Pancreas (tissue), 10 donors: ENCODE results near the gene MCAT. TPM values are rescaled to one million over a fixed set of nuclear protein-coding genes. Genes with fewer than 3 reads are reported as not detected.

Experiments
- ATAC-seq, 4 donors: fragments of 200-7000 bp; cut with Tn5 transposase; one replicate each; pipeline versions ENCODE4 v1.8.0 to v1.9.1; 2020; ENCODE audit warnings: mild to moderate bottlenecking in 4 of 4, moderate library complexity in 4 of 4
- DNase-seq, 6 donors: peaks; one replicate each; pipeline ENCODE4 v3.0.0-alpha.2; 2020
- FAIRE-seq: peaks from 2 replicates; lab custom pipeline; 2012; peaks lifted over from hg19 to GRCh38; lab: Jason Lieb, UNC
- H3K27ac ChIP-seq, 4 donors: fragments of 200-600 bp; sonication (generic); 1 replicate in 3 of 4; 2 replicates in 1 of 4; pipeline versions ENCODE4 v1.5.0 to v1.8.0; 2020
- H3K27me3 ChIP-seq, 4 donors: fragments of 200-600 bp; one replicate each; pipeline ENCODE4 v1.8.0; 2021
- H3K36me3 ChIP-seq, 3 donors: fragments of 200-600 bp; sonication (generic) in 1 of 3; one replicate each; pipeline versions ENCODE4 v1.5.0 to v1.8.0; 2020 to 2021
- H3K4me1 ChIP-seq, 3 donors: fragments of 200-600 bp; one replicate each; pipeline ENCODE4 v1.8.0; 2021
- H3K4me3 ChIP-seq, 4 donors: fragments of 200-600 bp; sonication (generic) in 2 of 4; one replicate each; pipeline versions ENCODE4 v1.5.0 to v1.8.0; 2020 to 2021
- H3K9me3 ChIP-seq, 4 donors: fragments of 200-600 bp; one replicate each; pipeline ENCODE4 v1.8.0; 2021
- WGBS, 2 donors: extraction: QIAGEN DNeasy Blood & Tissue Kit; methylation state at CpG; one replicate each; pipeline ENCODE4 v1.1.7; 2013; 5-methylcytosine and 5-hydroxymethylcytosine counted together
- intact Hi-C, 3 donors: fragments of 100-400 bp; cut with DNase I; formaldehyde crosslinking; loops; one replicate each; pipeline versions ENCODE4 v1.11.1 to v1.14.2; 2022
- polyA plus RNA-seq, 2 donors: library from polyadenylated mRNA; stranded (reverse); fragments of 200-250 nt; gene quantifications; one replicate each; pipeline ENCODE4 v1.2.3, GENCODE V29; 2013
- total RNA-seq, 6 donors: library from RNA; stranded (reverse); fragmentation: NEBNext Ultra II Directional in 4 of 6; extraction: Animal tissue kit (Norgen Biotek cat#: 25700) in 4 of 6; gene quantifications; one replicate each; pipeline versions ENCODE4 v1.2.1 to v1.2.4, GENCODE V29; 2021 to 2023
- TF ChIP-seq, protein P1 (sequence below), 4 donors: fragments of 200-600 bp; sonication (generic) in 3 of 4; IDR thresholded peaks; one replicate each; pipeline versions ENCODE4 v1.5.0 to v1.8.0; 2021; ENCODE audit warnings: antibody characterized with exemption in 4 of 4
- donor health status: healthy with polysubstance abuse.
- donor health status: DM: no; HTN: no; CAD: no; lungs with moderate emphysema.
- donor health status: DM: no; HTN: no; CAD: no.
- donor health status: control.
- donor health status: control.
- donor health status: Bipolar disorder and iron deficiency.
- donor health status: DM: yes; HTN: yes; CAD: no.
- donor health status: DM: no; HTN: no; CAD: no.
- donor health status: DM: no; HTN: no; CAD: no.
- donor health status: DM: yes; HTN: yes; CAD: no.

Gene MCAT
- total and polyA plus RNA-seq, 8 donors, result 7.0 to 14.1 (median 10.7) TPM

DNA sequence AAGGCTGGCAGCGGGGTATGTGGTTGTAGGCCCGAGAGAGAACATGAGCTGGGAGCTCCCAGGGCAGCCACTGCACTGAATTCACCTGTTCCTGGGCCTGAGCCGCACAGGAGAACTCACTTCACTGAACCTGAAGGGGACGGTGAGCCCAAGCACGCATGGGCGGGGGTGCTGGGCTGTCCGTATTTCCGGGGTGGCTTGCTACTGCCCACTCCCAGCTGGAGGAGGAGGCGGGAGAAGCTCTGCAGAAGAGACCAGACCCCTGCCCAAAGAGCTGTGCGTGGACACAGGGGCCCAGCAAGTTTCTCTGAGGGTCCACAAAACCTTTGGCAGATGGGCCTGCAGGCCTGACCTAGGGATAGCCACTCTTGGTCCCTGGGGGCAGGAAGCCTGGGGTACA, 38.9 kb upstream of the MCAT start:
- no peaks in the 10 kb centered on the region for H3K27me3 ChIP-seq
- H3K36me3 ChIP-seq, result peaks cover 0 to 12% (median 5%) of the 10 kb centered on the region in 3 donors
- H3K27ac ChIP-seq, result no peak overlapping the region
- H3K9me3 ChIP-seq, result no peaks in the 10 kb centered on the region
- H3K4me1 ChIP-seq, result peaks cover 0 to 9% (median 4%) of the 10 kb centered on the region in 3 donors
- TF ChIP-seq, protein P1, sequence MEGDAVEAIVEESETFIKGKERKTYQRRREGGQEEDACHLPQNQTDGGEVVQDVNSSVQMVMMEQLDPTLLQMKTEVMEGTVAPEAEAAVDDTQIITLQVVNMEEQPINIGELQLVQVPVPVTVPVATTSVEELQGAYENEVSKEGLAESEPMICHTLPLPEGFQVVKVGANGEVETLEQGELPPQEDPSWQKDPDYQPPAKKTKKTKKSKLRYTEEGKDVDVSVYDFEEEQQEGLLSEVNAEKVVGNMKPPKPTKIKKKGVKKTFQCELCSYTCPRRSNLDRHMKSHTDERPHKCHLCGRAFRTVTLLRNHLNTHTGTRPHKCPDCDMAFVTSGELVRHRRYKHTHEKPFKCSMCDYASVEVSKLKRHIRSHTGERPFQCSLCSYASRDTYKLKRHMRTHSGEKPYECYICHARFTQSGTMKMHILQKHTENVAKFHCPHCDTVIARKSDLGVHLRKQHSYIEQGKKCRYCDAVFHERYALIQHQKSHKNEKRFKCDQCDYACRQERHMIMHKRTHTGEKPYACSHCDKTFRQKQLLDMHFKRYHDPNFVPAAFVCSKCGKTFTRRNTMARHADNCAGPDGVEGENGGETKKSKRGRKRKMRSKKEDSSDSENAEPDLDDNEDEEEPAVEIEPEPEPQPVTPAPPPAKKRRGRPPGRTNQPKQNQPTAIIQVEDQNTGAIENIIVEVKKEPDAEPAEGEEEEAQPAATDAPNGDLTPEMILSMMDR (IDR thresholded peaks at IDR 0.05), result no peak
- FAIRE-seq (no peak), DNase-seq (no peak), ATAC-seq (no peak)
- intact Hi-C loops, result no loop called here
- H3K4me3 ChIP-seq, result no peak overlapping the region
- 92 to 95% methylated on average over 10 of the region's 10 CpGs for WGBS, 2 donors

DNA sequence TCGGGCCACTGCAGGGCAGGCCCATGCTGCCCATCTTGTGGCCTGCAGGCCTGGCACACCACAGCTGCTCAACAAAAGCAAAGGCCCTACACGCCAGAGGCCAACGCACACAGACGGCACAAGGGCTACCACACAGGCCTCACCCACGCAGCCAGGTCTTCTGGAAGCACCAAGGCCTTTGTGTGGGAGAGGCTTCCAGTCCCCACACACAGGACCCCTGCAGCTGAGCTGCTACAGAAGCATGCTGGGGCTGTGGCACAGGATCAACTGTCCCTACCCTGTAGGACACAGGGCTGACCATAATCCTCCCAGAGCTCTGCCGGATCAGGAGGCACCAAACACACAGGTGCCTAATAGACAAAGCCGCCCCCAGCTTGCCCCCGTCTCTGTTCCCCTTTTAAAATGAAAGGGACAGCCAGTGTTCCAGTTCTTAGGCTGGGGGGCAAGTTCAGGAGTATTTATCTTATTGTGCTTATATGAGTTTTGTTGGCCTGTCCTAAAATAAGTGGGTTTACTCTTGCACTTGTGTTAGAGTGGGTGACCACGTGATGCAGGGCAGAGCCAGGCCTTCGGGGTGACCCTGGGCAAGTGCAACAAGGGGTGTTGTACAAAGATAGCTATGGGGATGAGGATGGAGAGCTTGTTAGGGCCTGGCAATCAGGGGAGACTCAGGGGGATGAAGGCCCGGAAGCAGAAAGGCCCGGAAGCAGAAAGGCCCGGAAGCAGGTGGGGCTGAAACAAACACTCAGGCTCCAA, 38.3 kb upstream of the MCAT start:
- Histone ChIP-seq H3K4me3 (no peak overlapping the region), H3K36me3 (peaks cover 0 to 12% (median 5%) of the 10 kb centered on the region in 3 donors), H3K4me1 (peaks cover 0 to 9% (median 4%) of the 10 kb centered on the region in 3 donors), H3K27me3 (no peaks in the 10 kb centered on the region), H3K9me3 (no peaks in the 10 kb centered on the region), H3K27ac (no peak overlapping the region)
- DNase-seq, result no peak
- TF ChIP-seq, protein P1 (IDR thresholded peaks at IDR 0.05), result no peak
- intact Hi-C loops, result no loop called here
- no peak for FAIRE-seq
- WGBS, 2 donors, result 90 to 97% methylated on average over 13 of the region's 13 CpGs
- no peak for ATAC-seq

DNA sequence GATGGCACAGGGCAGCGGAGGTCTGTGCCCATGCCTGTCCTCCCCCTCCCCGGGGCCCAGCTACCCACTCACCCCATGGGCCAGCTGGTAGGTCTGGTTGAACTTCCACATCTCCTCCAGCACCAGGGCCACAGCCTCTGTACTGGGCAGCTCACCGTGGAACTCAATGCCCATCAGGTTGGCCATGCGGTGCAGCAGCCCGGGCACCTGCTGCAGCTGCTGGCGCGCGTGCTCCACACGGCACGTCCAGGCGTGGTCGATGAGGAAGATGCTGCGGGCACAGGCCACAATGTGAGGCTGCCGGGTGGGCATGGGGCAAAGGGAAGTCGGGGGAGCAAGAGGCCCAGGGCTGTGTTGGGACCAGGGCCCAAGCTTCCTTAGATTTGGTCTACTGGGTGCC, 37.5 kb upstream of the MCAT start:
- DNase-seq (peak in 2 of 6 donors; percentile 54 to 57), ATAC-seq (no peak), FAIRE-seq (no peak)
- Histone ChIP-seq H3K4me3 (no peak overlapping the region), H3K36me3 (peaks cover 0 to 13% (median 5%) of the 10 kb centered on the region in 3 donors), H3K27me3 (no peaks in the 10 kb centered on the region), H3K4me1 (peaks cover 0 to 8% (median 4%) of the 10 kb centered on the region in 3 donors), H3K9me3 (no peaks in the 10 kb centered on the region), H3K27ac (no peak overlapping the region)
- intact Hi-C loops, result no loop called here
- 92 to 97% methylated on average over 15 of the region's 15 CpGs for WGBS, 2 donors
- TF ChIP-seq, protein P1 (IDR thresholded peaks at IDR 0.05), result no peak

DNA sequence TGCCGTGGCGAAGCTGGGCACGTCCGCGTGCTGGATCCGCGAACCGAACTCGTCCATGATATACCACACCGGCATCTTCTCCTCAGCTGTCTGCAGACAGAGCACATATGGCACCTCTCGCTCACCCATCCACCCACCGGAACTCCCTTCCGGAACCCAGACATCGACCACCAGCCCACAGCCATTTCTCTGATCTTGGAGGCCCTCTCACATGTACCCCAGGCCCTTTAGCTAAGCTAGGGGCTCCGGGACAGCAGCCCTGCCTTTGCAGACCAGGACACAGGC, 36.7 kb upstream of the MCAT start:
- Histone ChIP-seq H3K27me3 (no peaks in the 10 kb centered on the region), H3K9me3 (no peaks in the 10 kb centered on the region), H3K36me3 (peaks cover 0 to 21% (median 5%) of the 10 kb centered on the region in 3 donors), H3K4me3 (no peak overlapping the region), H3K27ac (no peak overlapping the region), H3K4me1 (peaks cover 0 to 2% (median 0%) of the 10 kb centered on the region in 3 donors)
- FAIRE-seq (no peak), DNase-seq (no peak), ATAC-seq (no peak)
- TF ChIP-seq, protein P1 (IDR thresholded peaks at IDR 0.05), result no peak
- intact Hi-C loops, result no loop called here
- 97% methylated on average over 15 of the region's 15 CpGs for WGBS, 2 donors
